ENCODE data around the gene GPC2.
"Not testable (repeated sequence)": the region's sequence is repeated elsewhere in the genome, so short reads cannot be mapped to it uniquely, and the experiment has no call there.

The GPC2 gene, protein sequence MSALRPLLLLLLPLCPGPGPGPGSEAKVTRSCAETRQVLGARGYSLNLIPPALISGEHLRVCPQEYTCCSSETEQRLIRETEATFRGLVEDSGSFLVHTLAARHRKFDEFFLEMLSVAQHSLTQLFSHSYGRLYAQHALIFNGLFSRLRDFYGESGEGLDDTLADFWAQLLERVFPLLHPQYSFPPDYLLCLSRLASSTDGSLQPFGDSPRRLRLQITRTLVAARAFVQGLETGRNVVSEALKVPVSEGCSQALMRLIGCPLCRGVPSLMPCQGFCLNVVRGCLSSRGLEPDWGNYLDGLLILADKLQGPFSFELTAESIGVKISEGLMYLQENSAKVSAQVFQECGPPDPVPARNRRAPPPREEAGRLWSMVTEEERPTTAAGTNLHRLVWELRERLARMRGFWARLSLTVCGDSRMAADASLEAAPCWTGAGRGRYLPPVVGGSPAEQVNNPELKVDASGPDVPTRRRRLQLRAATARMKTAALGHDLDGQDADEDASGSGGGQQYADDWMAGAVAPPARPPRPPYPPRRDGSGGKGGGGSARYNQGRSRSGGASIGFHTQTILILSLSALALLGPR

DNA sequence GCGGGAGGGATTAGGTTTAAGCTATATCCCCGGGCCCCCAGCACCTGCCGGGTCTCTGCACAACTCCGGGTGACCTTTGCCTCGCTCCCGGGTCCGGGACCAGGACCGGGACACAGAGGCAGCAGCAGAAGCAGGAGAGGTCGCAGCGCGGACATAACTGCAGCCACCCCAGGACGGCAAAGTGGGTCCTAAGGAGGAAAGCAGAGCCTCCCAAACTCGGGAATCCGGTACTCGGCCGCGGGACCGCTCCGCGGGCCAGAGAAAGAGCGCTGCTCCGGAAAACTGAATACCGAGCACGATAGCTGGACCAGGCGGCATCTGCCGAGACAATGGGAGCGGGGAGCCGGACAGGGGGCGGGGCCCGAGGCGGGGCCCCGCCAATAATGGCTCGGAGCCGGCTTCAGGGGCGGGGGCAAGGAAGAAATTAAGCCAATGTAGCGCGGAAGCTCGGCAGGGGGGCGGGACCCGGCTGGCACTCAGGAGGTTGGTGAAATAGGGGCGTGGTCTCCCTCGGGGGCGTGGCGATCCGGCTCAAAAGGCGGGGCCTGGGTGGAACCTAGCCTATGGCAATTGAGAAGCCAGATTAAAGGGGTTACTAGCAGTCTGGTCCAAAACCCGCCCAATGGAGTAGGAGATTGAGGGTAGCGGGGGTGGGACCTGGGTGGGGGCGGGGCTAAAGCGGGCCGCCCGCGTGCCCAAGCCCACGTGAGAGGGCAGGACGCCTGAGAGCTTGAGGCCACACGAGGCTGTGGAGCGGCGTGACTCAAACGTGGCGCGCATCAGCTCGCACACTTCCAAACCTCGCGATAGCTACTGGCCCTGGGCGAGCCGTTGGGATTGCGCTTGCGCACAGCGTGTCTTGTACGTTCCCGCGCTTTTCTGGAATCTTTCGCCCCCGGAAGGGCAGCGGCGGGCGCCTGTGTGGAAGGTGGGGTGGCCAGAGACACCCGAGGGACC, at the start of gene GPC2, which contains the start of gene STAG3:
TSS of gene GPC2 (minus strand) at position 337 of the 957 bp plus-strand sequence. CDS start at position 155, 182 bp downstream.
TSS of gene STAG3 (plus strand) at position 874 of the 957 bp plus-strand sequence. CDS start 2,639 bp downstream, outside the sequence.
- peak within 1 kb of the TSS; percentile 63 for H3K4me3 ChIP-seq (ENCODE audit: low read length)
- TF ChIP-seq ZNF274 (IDR thresholded peaks at IDR 0.05; ENCODE audit: low read depth, low read length): no peak

DNA sequence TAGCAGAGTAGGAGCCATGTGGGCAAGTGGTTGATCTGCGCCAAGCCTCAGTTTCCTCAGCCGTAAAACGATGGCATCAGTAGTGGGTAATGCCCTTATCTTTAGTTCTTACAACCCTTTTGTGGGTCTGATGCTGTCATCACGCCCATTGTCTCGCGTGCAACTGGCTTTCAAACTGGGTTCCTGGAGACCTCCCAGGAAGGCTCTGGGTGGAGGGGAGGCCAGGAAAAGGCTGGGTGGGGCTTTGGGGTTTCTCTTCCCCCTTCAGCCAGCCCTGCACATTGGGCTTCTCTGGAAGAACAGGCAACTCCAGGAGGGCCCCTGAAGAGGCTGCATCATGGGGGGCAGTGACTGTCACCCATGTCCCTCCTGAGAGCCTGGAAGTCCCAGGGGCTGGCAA, 47.7 kb upstream of the GPC2 start:
- H3K4me3 ChIP-seq (ENCODE audit: low read length): not testable (repeated sequence)

DNA sequence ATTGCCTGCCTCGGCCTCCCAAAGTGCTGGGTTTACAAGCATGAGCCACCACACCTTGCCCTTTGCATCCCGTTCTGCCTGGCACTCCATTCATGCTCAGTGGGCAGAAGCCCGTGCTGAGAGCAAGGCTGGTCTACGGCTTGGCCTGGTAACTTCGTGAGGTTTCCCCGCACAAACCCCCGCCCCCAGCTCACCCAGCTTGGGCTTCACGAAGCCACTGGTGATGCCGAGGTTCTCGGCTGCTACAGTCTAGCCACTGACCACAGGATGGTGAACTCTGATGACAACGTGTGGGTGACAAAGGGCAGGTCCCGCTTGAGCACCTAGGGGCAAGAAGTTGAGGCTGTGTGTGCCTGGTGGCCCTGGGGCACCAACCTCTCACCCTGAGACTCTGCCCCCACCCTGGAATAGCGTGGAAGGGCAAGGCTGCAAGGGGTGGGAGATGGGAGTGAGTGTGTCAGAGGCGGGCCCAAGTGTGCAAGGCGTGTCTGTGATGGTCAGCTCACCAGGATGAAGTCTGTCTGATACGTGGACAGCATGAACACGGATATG, 46.3 kb upstream of the GPC2 start:
- not testable (repeated sequence) for H3K4me3 ChIP-seq (ENCODE audit: low read length)

DNA sequence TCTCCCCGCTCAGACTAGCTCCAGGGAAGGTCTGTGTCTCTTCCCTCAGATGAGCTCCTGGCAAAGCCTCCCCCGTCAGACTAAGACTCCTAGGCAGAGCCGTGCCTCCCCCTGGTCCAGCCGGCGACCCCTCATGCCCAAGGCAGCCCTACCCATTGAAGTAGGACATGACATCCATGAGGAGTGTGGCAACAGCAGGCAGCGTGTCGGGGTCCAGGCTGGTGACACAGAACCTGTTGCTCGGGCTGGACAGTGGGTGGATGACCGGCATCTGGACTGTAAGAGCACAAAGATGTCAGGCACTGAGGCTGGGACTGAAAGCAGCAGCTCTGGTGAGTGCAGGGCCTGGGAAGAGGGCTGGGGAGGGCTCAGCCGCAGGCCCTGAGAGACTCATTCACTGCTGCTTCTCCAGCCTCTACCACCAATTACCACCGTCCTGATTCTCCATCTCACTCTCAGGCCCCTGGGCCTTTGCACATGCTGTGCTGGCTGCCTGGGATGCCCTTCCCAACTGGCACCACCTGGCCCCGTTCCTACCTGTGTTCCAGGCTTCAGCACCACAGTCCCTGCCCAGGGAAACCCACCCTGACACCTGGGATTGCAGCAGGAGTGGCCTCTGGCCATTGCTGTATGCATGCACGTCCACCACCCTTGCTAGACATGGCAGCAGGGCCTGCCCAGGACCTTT, 45.4 kb upstream of the GPC2 start:
- no peak for TF ChIP-seq ZNF274 (IDR thresholded peaks at IDR 0.05; ENCODE audit: low read depth, low read length)
- H3K4me3 ChIP-seq (ENCODE audit: low read length): peak overlapping the region; percentile 58; the same call in 1 of the 2 replicates

DNA sequence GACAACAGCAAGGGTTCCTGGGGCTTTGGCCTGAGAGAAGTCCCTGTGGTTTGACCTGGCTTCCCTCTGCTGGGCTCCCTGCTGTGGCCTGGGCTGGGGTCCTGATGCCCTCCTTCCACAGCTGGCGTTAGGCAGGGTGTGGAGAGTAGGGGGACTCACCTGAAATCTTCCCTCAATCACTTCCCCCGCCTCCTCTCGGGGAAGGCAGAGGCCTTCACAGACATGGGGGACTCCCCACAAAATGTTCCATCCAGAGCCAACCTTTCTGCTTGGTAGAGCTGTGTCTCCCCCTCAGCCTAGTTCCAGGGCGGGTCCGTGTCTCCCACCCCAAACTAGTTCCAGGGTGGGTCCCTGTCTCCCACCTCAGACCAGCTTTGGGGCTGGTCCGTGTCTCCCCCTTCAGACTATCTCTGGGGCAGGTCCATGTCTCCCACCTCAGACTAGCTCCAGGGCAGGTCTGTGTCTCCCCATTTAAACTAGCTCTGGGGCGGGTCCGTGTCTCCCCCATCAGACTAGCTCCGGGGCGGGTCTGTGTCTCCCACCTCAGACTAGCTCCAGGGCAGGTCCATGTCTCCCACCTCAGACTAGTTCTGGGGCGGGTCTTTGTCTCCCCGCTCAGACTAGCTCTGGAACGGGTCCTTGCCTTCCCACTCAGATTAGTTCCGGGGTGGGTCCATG, 44.7 kb upstream of the GPC2 start:
- H3K4me3 ChIP-seq (ENCODE audit: low read length): peak overlapping the region; percentile 58; the same call in 1 of the 2 replicates
- no peak for TF ChIP-seq ZNF274 (IDR thresholded peaks at IDR 0.05; ENCODE audit: low read depth, low read length)

DNA sequence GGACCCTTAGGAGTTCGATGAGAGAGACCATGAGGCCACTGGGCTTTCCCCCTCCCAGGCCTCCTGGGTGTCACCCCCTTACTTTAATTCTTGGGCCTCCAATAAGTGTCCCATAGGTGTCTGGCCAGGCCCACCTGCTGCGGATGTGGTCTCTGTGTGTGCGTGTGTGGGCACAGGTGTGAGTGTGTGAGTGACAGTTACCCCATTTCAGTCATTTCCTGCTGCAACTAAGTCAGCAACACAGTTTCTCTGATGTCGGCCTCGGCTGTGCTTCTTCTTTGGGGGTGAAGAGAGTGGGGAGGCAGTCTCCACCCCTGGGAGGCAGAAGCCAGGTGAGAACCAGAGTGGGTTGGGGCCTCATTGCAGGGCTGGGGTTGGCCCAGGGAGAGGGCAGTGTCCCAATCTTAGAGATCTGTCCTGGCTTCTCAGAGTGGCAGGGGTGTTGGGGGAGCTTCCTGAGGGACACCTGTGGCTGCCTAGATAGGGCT, 44.1 kb upstream of the GPC2 start:
- H3K4me3 ChIP-seq (ENCODE audit: low read length): peak overlapping the region; percentile 58; the same call in 1 of the 2 replicates
- TF ChIP-seq ZNF274 (IDR thresholded peaks at IDR 0.05; ENCODE audit: low read depth, low read length): no peak

DNA sequence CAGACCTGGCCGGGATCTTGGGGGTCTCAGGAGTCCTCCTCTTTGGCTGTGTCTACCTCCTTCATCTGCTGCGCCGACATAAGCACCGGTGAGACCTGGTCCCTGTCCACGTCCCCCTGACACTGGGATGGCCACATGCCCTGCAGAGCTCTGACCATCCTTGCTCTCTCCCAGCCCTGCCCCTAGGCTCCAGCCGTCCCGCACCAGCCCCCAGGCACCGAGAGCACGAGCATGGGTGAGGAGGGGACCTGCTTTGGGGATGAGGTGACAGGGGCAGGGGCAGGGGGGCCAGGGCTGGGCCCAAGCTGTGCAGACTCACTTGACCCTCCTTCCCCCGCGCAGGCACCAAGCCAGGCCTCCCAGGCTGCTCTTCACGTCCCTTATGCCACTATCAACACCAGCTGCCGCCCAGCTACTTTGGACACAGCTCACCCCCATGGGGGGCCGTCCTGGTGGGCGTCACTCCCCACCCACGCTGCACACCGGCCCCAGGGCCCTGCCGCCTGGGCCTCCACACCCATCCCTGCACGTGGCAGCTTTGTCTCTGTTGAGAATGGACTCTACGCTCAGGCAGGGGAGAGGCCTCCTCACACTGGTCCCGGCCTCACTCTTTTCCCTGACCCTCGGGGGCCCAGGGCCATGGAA, 43.5 kb upstream of the GPC2 start:
- H3K4me3 ChIP-seq (ENCODE audit: low read length): peak overlapping the region; percentile 58; the same call in 1 of the 2 replicates
- TF ChIP-seq ZNF274 (IDR thresholded peaks at IDR 0.05; ENCODE audit: low read depth, low read length): no peak

DNA sequence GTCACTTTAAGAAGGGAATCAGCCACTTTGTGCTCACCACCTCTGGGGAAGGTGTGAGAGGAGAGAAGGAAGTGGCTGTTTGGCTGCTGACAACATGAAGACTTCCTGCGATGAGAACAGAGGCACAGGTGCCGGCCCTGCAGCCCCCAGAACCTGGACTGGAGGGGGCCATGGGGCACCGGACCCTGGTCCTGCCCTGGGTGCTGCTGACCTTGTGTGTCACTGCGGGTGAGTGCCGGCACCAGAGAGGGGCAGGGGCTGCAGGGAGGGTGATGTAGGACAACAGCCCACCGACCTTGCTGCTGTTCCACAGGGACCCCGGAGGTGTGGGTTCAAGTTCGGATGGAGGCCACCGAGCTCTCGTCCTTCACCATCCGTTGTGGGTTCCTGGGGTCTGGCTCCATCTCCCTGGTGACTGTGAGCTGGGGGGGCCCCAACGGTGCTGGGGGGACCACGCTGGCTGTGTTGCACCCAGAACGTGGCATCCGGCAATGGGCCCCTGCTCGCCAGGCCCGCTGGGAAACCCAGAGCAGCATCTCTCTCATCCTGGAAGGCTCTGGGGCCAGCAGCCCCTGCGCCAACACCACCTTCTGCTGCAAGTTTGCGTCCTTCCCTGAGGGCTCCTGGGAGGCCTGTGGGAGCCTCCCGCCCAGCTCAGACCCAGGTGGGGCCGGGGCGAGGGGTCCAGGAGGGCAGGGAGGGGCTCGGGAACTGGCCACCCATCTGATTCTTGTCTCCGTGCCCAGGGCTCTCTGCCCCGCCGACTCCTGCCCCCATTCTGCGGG, 42.8 kb upstream of the GPC2 start, which contains the start of gene PVRIG:
TSS of gene PVRIG (plus strand) at position 149 of the 785 bp plus-strand sequence. CDS start at position 171, 22 bp downstream.
- H3K4me3 ChIP-seq (ENCODE audit: low read length): peak within 1 kb of the TSS; percentile 58; the same call in 1 of the 2 replicates

DNA sequence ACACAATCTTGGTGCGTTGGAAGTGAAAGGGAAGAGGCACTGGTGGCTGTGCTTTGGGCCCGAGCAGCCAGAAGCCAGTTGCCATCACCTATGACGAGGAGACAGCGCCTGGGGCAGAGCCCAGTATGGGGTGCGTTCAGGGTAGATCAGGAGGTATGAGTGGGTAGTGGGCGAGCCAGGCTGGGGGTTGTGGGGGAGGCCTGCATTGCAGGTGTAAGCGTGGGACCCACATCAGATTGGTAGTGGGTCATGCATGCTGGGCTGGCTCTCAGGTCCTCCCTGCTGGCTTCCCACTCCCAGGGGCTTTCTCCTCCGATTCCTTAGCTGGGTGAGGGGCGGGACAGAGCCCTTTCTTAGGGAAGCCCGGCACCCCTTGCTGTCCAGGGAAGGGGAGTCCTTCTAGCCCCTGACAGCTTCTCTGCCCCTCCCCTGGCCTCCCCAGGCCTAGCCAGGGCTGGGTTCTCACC, 42.1 kb upstream of the GPC2 start:
- no peak overlapping the region; the same call in 1 of the 2 replicates for H3K4me3 ChIP-seq (ENCODE audit: low read length)
- no peak for TF ChIP-seq ZNF274 (IDR thresholded peaks at IDR 0.05; ENCODE audit: low read depth, low read length)

DNA sequence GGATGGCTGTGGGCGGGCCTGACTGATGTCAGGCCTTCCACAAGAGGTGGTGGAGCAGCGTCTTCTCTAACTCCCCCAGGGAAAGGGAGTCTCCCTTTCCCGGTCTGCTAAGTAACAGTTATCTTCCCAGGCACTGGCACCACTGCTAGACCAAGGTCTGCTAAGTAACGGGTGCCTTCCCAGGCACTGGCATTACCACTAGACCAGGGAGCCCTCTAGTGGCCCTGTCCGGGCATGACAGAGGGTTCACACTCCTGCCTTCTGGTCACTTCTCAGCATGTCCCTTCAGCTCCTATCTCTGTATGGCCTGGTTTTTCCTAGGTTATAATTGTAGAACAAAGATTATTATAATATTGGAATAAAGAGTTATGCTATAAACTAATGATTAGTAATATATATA, 40.8 kb upstream of the GPC2 start:
- not testable (repeated sequence) for H3K4me3 ChIP-seq (ENCODE audit: low read length)

DNA sequence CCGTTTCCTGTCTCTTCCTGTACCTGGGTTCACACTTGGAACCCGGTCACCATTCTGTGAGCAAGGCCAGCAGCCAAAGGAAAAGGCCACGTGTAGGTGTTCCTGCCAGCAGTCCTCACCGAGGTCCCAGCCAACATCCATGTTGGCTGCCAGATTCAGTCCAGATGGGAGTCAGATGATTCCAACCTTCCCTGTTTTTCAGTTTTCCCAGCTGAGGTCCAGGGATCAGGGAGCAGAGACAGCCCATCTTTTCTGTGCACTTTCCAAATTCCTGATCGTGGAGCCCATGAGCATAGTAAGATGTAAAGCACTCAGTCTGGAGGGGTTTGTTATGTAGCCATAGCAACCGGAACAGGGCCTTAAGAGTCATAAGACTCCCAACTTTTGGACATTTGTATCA, 38.7 kb upstream of the GPC2 start:
- no peak overlapping the region for H3K4me3 ChIP-seq (ENCODE audit: low read length)
- TF ChIP-seq ZNF274 (IDR thresholded peaks at IDR 0.05; ENCODE audit: low read depth, low read length): no peak

DNA sequence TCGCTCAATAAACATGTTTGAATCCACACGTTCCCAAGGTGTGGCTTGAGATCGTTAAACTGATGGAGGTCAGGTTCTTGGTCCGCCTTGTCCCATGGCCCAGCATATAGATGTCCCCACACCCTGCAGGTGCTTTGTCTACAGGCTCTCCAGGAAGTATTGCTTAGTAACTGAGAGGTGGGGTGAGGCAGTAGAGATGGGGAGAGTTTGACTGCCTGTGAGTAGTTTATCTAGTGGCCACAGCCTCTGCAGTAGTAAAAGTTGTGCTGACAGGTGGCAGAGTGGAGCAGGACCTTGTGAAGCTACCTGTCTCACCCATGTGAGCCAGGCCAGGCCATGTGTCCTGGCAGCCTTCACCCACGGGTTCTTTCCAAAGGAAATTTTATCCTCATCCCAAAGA, 37.2 kb upstream of the GPC2 start:
- not testable (repeated sequence) for H3K4me3 ChIP-seq (ENCODE audit: low read length)
